T-cell (primary cell): ENCODE results near the gene UBR3. TPM values are rescaled to one million over a fixed set of nuclear protein-coding genes. Genes with fewer than 3 reads are reported as not detected.
"Not testable (repeated sequence)": the region's sequence is repeated elsewhere in the genome, so short reads cannot be mapped to it uniquely, and the experiment has no call there.

ENCODE experiments used
- ATAC-seq, 4 experiments: fragments of 200-7000 bp in 3 of 4; fragments of 150-1000 bp in 1 of 4; cut with Tn5 transposase; replicated peaks in 1 of 4; 1 replicate in 3 of 4; 2 replicates in 1 of 4; pipeline ENCODE4 v1.10.0; 2021; ENCODE audit warnings: moderate library complexity in 3 of 4, mild to moderate bottlenecking in 2 of 4, moderate number of reproducible peaks in 1 of 4
- CTCF ChIA-PET, 2 donors: fragments of 300-600 bp; sonication (Branson Sonifier 250); formaldehyde crosslinking; loops; one replicate each; lab custom pipeline; 2022; ENCODE audit warnings: antibody characterized with exemption in 2 of 2; lab: Charles Lee
- POLR2A ChIA-PET, 2 donors: fragments of 300-600 bp; sonication (Branson Sonifier 250); formaldehyde crosslinking; loops; one replicate each; lab custom pipeline; 2022; ENCODE audit warnings: antibody characterized with exemption in 2 of 2; lab: Charles Lee
- DNase-seq, 35 experiments: peaks; one replicate each; pipeline versions ENCODE4 v3.0.0 to v3.0.0-alpha.2; 2013 to 2023
- H3K27ac ChIP-seq: one replicate; pipeline ENCODE4 v1.5.1; 2013; ENCODE audit warnings: low read length
- H3K27me3 ChIP-seq, 2 experiments: replicated peaks in 1 of 2; 1 replicate in 1 of 2; 2 replicates in 1 of 2; pipeline versions ENCODE4 v1.6.1 to v1.7.0; 2013; ENCODE audit warnings: low read length in 1 of 2, mixed read lengths in 1 of 2; ENCODE audit not compliant: control insufficient read depth in 2 of 2, insufficient read depth in 2 of 2; ENCODE audit errors: extremely low read depth in 1 of 2
- H3K36me3 ChIP-seq, 2 donors: 1 replicate in 1 of 2; 2 replicates in 1 of 2; pipeline versions ENCODE4 v1.6.1 to v1.7.0; 2013; ENCODE audit warnings: low read length in 1 of 2; ENCODE audit not compliant: control insufficient read depth in 2 of 2, insufficient read depth in 1 of 2; ENCODE audit errors: extremely low read depth in 1 of 2
- H3K4me1 ChIP-seq, 2 experiments: 1 replicate in 1 of 2; 2 replicates in 1 of 2; pipeline versions ENCODE4 v1.6.1 to v1.7.0; 2013; ENCODE audit warnings: low read length in 2 of 2, mixed read lengths in 1 of 2; ENCODE audit not compliant: insufficient read depth in 2 of 2, control insufficient read depth in 1 of 2; ENCODE audit errors: extremely low read depth in 1 of 2
- H3K4me3 ChIP-seq, 2 donors: 1 replicate in 1 of 2; 2 replicates in 1 of 2; pipeline versions ENCODE4 v1.5.1 to v1.7.0; 2013; ENCODE audit warnings: mild to moderate bottlenecking in 2 of 2, low read length in 1 of 2, moderate library complexity in 1 of 2; ENCODE audit not compliant: control insufficient read depth in 1 of 2; ENCODE audit errors: extremely low read depth in 1 of 2
- H3K9me3 ChIP-seq: 2 replicates; pipeline ENCODE4 v1.7.0; 2013
- H3K27ac Mint-ChIP-seq, 2 donors: one replicate each; pipeline ENCODE4 v1.8.0; 2020 to 2021; ENCODE audit warnings: mild to moderate bottlenecking in 2 of 2, mixed read lengths in 2 of 2
- H3K27me3 Mint-ChIP-seq, 2 donors: one replicate each; pipeline ENCODE4 v1.8.0; 2021 to 2022; ENCODE audit warnings: mixed read lengths in 2 of 2
- H3K36me3 Mint-ChIP-seq: one replicate; pipeline ENCODE4 v1.8.0; 2021; ENCODE audit warnings: mixed read lengths
- H3K4me1 Mint-ChIP-seq, 3 donors: one replicate each; pipeline ENCODE4 v1.8.0; 2020 to 2022; ENCODE audit warnings: mixed read lengths in 3 of 3, mild to moderate bottlenecking in 1 of 3
- H3K4me3 Mint-ChIP-seq, 3 donors: one replicate each; pipeline ENCODE4 v1.8.0; 2020 to 2022; ENCODE audit warnings: mild to moderate bottlenecking in 3 of 3, mixed read lengths in 3 of 3, moderate library complexity in 3 of 3
- H3K9me3 Mint-ChIP-seq, 3 donors: one replicate each; pipeline ENCODE4 v1.8.0; 2020 to 2022; ENCODE audit warnings: mixed read lengths in 3 of 3
- WGBS: methylation state at CpG from one replicate; pipeline ENCODE4 v1.1.5; 2013; ENCODE audit warnings: missing lambda C conversion rate; ENCODE audit not compliant: insufficient coverage; 5-methylcytosine and 5-hydroxymethylcytosine counted together
- total RNA-seq, 35 experiments: library from RNA in 6 of 35; stranded (reverse) in 6 of 35; fragments of 120-200 nt in 1 of 35; gene quantifications; one replicate each; pipeline versions ENCODE4 v1.2.1 to v1.2.4 and lab custom pipeline; 2013 to 2026

UBR3 gene
- total RNA-seq, 5 donors from 2014 or later (not counting 1 experiment from before 2014, with no cell fraction given): 28.6 to 49.9 (median 31.3) TPM

DNA sequence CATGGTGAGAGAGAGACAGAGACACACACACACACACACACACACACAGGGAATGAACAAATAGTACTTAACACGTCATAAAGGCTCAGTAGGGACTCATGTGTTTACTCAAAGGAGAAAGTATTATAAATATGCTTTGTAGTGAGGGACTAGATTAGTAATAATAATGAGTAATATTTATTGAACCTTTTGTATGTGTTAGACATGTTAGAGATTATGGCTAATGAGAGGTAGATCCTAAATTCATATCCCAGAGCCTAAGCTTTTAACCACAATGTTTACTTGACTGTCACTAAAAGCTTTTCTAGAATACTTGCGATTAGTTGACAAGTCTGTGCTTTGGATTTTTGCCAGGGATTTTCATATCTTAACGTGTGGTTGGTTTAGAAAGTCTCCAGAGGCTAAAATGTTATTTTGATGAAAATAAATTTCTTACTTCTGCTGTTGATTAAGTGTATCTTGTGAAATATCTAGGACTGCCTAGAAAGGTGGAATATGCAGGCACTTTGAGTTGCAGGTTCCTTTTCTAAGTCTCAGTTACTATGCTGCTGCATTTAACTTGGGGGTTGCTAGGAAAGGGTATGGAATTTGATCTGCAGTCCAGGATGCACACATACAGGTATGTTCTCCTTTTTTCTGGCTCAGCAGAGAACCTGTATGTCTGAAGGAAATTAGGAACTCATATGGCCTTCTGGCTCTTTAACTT is 64.5 kb downstream of the UBR3 start:
- Mint-ChIP-seq H3K9me3 (no peaks in the 10 kb centered on the region), H3K36me3 (peaks cover 32% of the 10 kb centered on the region), H3K4me1 (peaks cover 0 to 2% (median 0%) of the 10 kb centered on the region in 3 donors), H3K4me3 (no peak overlapping the region), H3K27ac (no peak overlapping the region), H3K27me3 (no peaks in the 10 kb centered on the region)
- WGBS: 80% methylated on average over 1 of the region's 3 CpGs
- Histone ChIP-seq H3K4me3 (no peak overlapping the region), H3K36me3 (peaks cover 5 to 22% of the 10 kb centered on the region in 2 donors), H3K27ac (no peak overlapping the region), H3K4me1 (no peaks in the 10 kb centered on the region), H3K27me3 (no peaks in the 10 kb centered on the region), H3K9me3 (no peaks in the 10 kb centered on the region)
- CTCF ChIA-PET: interaction anchor here in 1 of 2 donors (0.9 kb wide), 1 partner anchor 28 kb away, joined by 9 read pairs; no protein-coding TSS in a partner anchor
- POLR2A ChIA-PET: no interaction called here
- ATAC-seq (no peak), DNase-seq (no peak)

DNA sequence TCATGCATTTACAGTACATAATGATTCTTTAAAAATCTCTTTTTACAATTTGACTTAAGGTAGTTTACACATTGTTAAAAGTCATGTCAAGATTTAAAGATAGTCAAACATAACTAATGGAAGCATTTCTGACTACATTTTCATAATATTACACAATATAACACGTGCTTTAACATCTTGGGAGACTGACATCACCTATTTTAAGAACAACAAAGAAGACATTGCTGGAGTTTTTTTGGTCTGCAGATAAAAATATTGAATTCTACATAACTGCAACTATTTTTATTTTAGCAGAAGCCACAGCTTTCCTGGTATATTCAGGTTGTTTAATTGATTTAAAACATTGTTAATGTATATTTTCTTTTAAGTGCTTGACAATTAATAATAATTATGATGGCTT is 65.7 kb downstream of the UBR3 start:
- Histone ChIP-seq H3K27me3 (no peaks in the 10 kb centered on the region), H3K27ac (no peak overlapping the region), H3K9me3 (no peaks in the 10 kb centered on the region), H3K4me1 (no peaks in the 10 kb centered on the region), H3K4me3 (no peak overlapping the region), H3K36me3 (peaks cover 5 to 25% of the 10 kb centered on the region in 2 donors)
- POLR2A ChIA-PET: no interaction called here
- no peak overlapping the region for H3K4me3 Mint-ChIP-seq
- H3K9me3 Mint-ChIP-seq: no peaks in the 10 kb centered on the region
- no CpG with 5 or more reads among the region's 1 CpG for WGBS
- DNase-seq: no peak
- H3K27ac Mint-ChIP-seq: no peak overlapping the region
- no peaks in the 10 kb centered on the region for H3K27me3 Mint-ChIP-seq
- ATAC-seq: no peak
- CTCF ChIA-PET: no interaction called here
- H3K36me3 Mint-ChIP-seq: peaks cover 32% of the 10 kb centered on the region
- H3K4me1 Mint-ChIP-seq: peaks cover 0 to 2% (median 0%) of the 10 kb centered on the region in 3 donors

DNA sequence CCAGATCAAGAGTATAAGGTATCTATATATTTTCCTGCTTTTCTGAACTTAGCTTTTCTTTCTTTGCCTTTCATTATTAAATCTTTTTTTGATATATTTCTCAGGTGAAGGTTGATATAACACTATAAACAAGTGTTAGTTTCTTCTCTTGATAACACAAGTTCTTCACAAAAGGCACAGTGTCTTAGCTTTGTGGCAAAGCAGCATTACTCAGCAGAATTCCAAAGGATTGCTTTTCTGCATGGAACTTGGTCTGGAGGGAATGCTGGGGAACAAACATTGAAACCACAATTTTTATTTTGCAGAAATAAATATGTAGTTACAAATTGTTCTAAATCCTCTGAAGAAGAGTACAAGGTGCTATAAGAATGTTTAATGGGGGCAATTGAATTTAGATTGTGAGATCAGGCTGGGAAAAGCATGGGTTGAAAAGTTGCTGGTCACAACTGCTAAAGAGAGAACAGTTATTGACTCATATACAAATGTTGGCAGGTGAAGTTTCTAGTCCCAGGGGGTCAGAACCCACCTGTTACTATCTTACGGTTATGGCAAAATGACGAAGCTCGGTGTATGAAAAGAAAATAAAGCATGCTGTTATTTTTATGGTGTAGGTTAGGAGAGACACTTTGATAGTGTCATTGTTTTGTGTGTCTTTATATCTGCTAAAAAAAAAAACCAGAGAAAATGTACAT is 68.2 kb downstream of the UBR3 start:
- ATAC-seq (no peak), DNase-seq (no peak)
- Mint-ChIP-seq H3K9me3 (no peaks in the 10 kb centered on the region), H3K36me3 (peaks cover 35% of the 10 kb centered on the region), H3K4me3 (no peak overlapping the region), H3K4me1 (peaks cover 0 to 5% (median 4%) of the 10 kb centered on the region in 3 donors), H3K27ac (no peak overlapping the region), H3K27me3 (no peaks in the 10 kb centered on the region)
- H3K27ac ChIP-seq: no peak overlapping the region
- POLR2A ChIA-PET: interaction anchor here (0.5 to 0.9 kb wide), 2 partner anchors 67 to 232 kb away, joined by 3 to 5 read pairs; no protein-coding TSS in a partner anchor
- H3K4me3 ChIP-seq: no peak overlapping the region
- no peaks in the 10 kb centered on the region for H3K9me3 ChIP-seq
- 90% methylated on average over 3 of the region's 3 CpGs for WGBS
- H3K4me1 ChIP-seq: no peaks in the 10 kb centered on the region
- H3K27me3 ChIP-seq: no peaks in the 10 kb centered on the region
- H3K36me3 ChIP-seq: peaks cover 5 to 25% of the 10 kb centered on the region in 2 donors
- CTCF ChIA-PET: interaction anchor here (0.5 to 0.6 kb wide), 2 partner anchors 26 to 191 kb away, joined by 4 to 8 read pairs; no protein-coding TSS in a partner anchor

- Histone ChIP-seq H3K36me3 (peaks cover 0 to 16% of the 10 kb centered on the region in 2 donors), H3K27ac (no peak overlapping the region), H3K4me3 (no peak overlapping the region), H3K4me1 (no peaks in the 10 kb centered on the region), H3K9me3 (no peaks in the 10 kb centered on the region), H3K27me3 (no peaks in the 10 kb centered on the region)
- peaks cover 0 to 5% (median 4%) of the 10 kb centered on the region in 3 donors for H3K4me1 Mint-ChIP-seq
- no peaks in the 10 kb centered on the region for H3K27me3 Mint-ChIP-seq
- CTCF ChIA-PET: interaction anchor here in 1 of 2 donors (0.6 kb wide), 1 partner anchor 1559 kb away, joined by 3 read pairs; no protein-coding TSS in a partner anchor
- no peak overlapping the region for H3K4me3 Mint-ChIP-seq
- H3K36me3 Mint-ChIP-seq: peaks cover 43% of the 10 kb centered on the region
- no peak for ATAC-seq
- POLR2A ChIA-PET: no interaction called here
- DNase-seq: no peak
- H3K9me3 Mint-ChIP-seq: no peaks in the 10 kb centered on the region
- H3K27ac Mint-ChIP-seq: no peak overlapping the region
Observed at GRCh38 chr2:169897834-169898233, 70.6 kb downstream of the UBR3 start.

DNA sequence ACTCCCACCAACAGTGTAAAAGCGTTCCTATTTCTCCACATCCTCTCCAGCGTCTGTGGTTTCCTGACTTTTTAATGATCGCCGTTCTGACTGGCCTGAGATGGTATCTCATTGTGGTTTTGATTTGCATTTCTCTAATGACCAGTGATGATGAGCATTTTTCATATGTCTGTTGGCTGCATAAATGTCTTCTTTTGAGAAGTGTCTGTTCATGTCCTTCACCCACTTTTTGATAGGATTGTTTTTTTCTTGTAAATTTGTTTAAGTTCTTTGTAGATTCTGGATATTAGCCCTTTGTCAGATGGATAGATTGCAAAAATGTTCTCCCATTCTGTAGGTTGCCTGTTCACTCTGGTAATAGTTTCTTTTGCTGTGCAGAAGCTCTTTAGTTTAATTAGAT is 72.8 kb downstream of the UBR3 start:
- H3K9me3 ChIP-seq, H3K4me3 ChIP-seq, H3K27me3 Mint-ChIP-seq, POLR2A ChIA-PET, ATAC-seq, H3K4me1 Mint-ChIP-seq, H3K4me1 ChIP-seq, H3K27ac ChIP-seq, H3K27ac Mint-ChIP-seq, H3K4me3 Mint-ChIP-seq, CTCF ChIA-PET, H3K9me3 Mint-ChIP-seq, DNase-seq, H3K27me3 ChIP-seq: not testable (repeated sequence)
- no CpG with 5 or more reads among the region's 4 CpGs for WGBS
- H3K36me3 Mint-ChIP-seq: peaks cover 34% of the 10 kb centered on the region
- peaks cover 0 to 16% of the 10 kb centered on the region in 2 donors for H3K36me3 ChIP-seq

DNA sequence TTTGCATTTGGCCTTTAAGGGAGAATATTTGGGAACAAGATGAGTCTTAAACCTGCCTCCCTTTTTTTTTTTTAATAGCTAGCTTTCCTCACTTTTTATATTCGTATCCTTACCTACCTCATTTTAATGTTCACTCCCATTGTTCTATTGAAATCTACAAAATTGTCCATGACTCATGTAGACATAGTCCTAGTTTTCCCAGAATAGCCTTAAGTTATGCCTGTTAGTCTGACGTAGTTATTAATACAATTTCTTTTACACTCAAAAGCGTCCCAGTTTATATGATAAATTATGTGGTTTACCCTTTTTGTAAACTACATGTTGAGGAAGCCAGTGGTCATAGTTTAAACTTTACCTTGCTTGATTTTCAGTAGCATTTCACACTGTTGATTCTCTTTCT is 73.4 kb downstream of the UBR3 start:
- H3K4me1 ChIP-seq: no peaks in the 10 kb centered on the region
- H3K27ac ChIP-seq: no peak overlapping the region
- no peak overlapping the region for H3K4me3 Mint-ChIP-seq
- no peak overlapping the region for H3K4me3 ChIP-seq
- ChIA-PET POLR2A (no interaction called here), CTCF (no interaction called here)
- peaks cover 0 to 12% of the 10 kb centered on the region in 2 donors for H3K36me3 ChIP-seq
- no CpG with 5 or more reads among the region's 3 CpGs for WGBS
- no peaks in the 10 kb centered on the region for H3K27me3 Mint-ChIP-seq
- no peak for ATAC-seq
- no peaks in the 10 kb centered on the region for H3K9me3 ChIP-seq
- DNase-seq: no peak
- H3K9me3 Mint-ChIP-seq: no peaks in the 10 kb centered on the region
- H3K36me3 Mint-ChIP-seq: peaks cover 29% of the 10 kb centered on the region
- no peaks in the 10 kb centered on the region for H3K27me3 ChIP-seq
- peaks cover 0 to 5% (median 4%) of the 10 kb centered on the region in 3 donors for H3K4me1 Mint-ChIP-seq
- no peak overlapping the region for H3K27ac Mint-ChIP-seq
